Stimulated activated naive CD4-positive, alpha-beta T cell treated with Interleukin-2 at 50 U/mL for 16 hours (primary cell): ENCODE measurements around the gene PRRX1.

ENCODE experiments used
- DNase-seq: peaks from one replicate; lab custom pipeline; 2025; lab: John Stamatoyannopoulos, UW

The PRRX1 gene

GRCh38 chr1:170664828-170665612, 1.1 kb downstream of the PRRX1 start:
- no peak for DNase-seq

GRCh38 chr1:170665629-170666028, 1.7 kb downstream of the PRRX1 start:
- DNase-seq: no peak

GRCh38 chr1:170666541-170667254, 2.8 kb downstream of the PRRX1 start:
- no peak for DNase-seq

- DNase-seq: no peak
Observed at GRCh38 chr1:170668209-170669106, 4.5 kb downstream of the PRRX1 start.

GRCh38 chr1:170669107-170669445, 5.1 kb downstream of the PRRX1 start:
- no peak for DNase-seq

GRCh38 chr1:170669586-170670530, 5.9 kb downstream of the PRRX1 start:
- DNase-seq: no peak

- no peak for DNase-seq
Observed at GRCh38 chr1:170670802-170671628, 7.1 kb downstream of the PRRX1 start.

GRCh38 chr1:170671629-170671963, 7.7 kb downstream of the PRRX1 start:
- no peak for DNase-seq

GRCh38 chr1:170672316-170672715, 8.4 kb downstream of the PRRX1 start:
- no peak for DNase-seq

- DNase-seq: no peak
Observed at GRCh38 chr1:170674239-170674638, 10.3 kb downstream of the PRRX1 start.

- no peak for DNase-seq
Observed at GRCh38 chr1:170674986-170675385, 11.1 kb downstream of the PRRX1 start.

GRCh38 chr1:170675865-170676264, 11.9 kb downstream of the PRRX1 start:
- no peak for DNase-seq

GRCh38 chr1:170676628-170677027, 12.7 kb downstream of the PRRX1 start:
- DNase-seq: no peak

- DNase-seq: no peak
Observed at GRCh38 chr1:170678027-170678600, 14.2 kb downstream of the PRRX1 start.

GRCh38 chr1:170680428-170680827, 16.5 kb downstream of the PRRX1 start:
- no peak for DNase-seq

GRCh38 chr1:170682169-170682568, 18.2 kb downstream of the PRRX1 start:
- no peak for DNase-seq

GRCh38 chr1:170682809-170683208, 18.9 kb downstream of the PRRX1 start:
- no peak for DNase-seq

- DNase-seq: no peak
Observed at GRCh38 chr1:170685166-170685565, 21.2 kb downstream of the PRRX1 start.

- no peak for DNase-seq
Observed at GRCh38 chr1:170686291-170686690, 22.4 kb downstream of the PRRX1 start.

- DNase-seq: no peak
Observed at GRCh38 chr1:170687621-170688020, 23.7 kb downstream of the PRRX1 start.
